GM18505 (cell line): ENCODE measurements around the gene HNF1B.

Experiments used
- ATAC-seq: cut with Tn5 transposase; IDR thresholded peaks from one replicate; pipeline ENCODE4 v1.9.1; 2021; ENCODE audit not compliant: unreplicated experiment
- POLR2A ChIP-seq: IDR thresholded peaks from 4 replicates; pipeline ENCODE4 v1.6.1; 2011; ENCODE audit warnings: borderline replicate concordance; ENCODE audit not compliant: insufficient read depth, insufficient read length; ENCODE audit errors: extremely low read depth

Gene HNF1B

DNA sequence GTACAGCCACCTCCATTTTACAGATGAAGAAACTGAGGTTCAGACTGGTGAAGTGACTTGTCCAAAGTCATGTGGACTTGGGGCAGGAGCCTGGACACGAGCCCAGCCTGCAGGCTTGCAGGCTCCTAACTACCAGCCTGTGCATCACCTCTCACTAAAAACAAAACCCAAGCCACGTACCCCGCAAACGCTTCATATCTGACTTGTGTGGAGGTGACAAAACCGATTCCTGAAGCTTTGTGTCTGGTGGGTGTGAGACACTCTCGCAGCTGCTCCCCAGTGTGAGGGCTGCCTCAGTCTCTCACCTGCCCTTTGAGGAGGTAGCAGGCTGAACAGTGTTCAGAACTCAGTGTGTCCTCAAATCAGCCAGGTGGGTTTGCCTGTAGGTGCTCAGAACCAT, 8.4 kb downstream of the HNF1B start:
- no peak for ATAC-seq
- no peak for TF ChIP-seq POLR2A

DNA sequence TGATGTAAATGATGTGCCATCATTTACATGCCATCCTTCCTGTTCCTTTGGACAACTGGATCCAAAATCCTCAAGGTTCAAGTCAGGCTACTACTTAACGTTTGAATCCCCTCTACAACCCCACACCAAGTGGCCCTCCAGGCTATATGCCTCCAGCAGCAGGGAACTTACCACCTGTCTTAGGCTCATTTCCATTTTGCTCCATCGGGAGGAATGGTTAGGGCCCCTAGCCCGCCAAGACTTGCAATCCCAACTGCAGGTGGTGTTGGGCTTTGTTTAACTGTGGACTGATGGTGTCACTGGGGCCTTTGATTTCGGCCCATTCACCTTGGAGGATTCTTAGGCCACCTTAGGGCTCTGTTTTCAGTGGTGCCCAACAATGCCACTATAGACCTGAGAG, 9.7 kb downstream of the HNF1B start:
- no peak for ATAC-seq
- no peak for TF ChIP-seq POLR2A

DNA sequence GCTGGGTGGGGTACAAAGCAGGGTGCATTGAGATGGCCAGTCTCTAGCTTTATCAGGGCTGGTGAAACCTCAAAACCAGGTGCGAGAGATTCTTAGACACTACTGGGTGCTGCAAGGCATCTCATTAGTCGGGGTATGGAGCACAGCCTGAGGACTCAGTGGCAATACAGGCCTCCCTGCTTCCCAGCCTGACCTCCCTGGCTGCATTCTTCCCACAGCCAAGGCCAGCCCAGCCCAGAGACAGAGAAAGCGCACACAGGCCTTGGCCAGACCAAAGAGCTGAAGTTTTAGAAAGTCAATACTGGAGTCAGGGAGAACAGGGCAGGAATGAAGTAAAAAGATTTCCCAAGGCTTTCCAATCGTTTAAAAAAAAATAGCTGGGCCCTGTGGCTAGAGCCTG, 12.5 kb downstream of the HNF1B start:
- ATAC-seq: no peak
- no peak for TF ChIP-seq POLR2A

DNA sequence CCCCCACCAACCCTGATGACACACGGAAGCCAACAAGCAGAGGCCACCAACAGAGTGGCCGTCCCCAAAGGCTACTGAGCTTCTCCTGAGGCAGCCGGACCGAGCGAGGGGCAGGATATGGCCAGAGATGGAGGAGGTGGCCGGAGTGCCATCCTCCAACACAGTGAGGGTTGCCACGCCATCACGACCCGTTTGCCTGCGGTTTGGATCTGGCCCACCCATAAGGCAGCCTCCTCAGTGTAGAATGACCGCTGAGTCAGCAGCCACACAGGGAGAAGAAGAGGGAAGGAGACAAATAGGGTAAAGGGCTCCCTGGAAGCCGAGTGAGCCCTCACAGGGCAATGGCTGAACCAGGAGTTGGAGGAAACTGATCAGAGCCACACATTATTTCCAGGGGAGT, 13.8 kb downstream of the HNF1B start:
- ATAC-seq: no peak
- TF ChIP-seq POLR2A: no peak

DNA sequence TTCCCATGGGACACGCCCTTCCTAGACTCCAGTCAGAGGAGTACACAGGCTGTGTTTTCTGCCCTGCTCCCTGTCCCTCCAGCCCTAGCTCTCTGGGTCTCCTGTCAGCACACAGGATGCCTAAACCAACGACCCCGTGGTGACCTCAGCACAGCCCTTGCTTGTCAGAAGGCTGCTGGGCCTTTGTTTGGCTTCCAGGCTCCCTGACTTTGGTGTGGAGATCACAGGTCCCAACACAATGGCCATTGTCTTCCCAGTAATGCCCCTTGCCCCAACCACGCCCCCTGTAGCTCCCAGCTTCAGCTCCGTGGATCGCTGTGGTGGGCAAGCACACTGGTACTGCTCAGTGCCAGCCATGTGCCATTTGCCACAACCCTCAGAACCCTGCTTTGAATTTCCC, 15.0 kb downstream of the HNF1B start:
- ATAC-seq: no peak
- TF ChIP-seq POLR2A: no peak

DNA sequence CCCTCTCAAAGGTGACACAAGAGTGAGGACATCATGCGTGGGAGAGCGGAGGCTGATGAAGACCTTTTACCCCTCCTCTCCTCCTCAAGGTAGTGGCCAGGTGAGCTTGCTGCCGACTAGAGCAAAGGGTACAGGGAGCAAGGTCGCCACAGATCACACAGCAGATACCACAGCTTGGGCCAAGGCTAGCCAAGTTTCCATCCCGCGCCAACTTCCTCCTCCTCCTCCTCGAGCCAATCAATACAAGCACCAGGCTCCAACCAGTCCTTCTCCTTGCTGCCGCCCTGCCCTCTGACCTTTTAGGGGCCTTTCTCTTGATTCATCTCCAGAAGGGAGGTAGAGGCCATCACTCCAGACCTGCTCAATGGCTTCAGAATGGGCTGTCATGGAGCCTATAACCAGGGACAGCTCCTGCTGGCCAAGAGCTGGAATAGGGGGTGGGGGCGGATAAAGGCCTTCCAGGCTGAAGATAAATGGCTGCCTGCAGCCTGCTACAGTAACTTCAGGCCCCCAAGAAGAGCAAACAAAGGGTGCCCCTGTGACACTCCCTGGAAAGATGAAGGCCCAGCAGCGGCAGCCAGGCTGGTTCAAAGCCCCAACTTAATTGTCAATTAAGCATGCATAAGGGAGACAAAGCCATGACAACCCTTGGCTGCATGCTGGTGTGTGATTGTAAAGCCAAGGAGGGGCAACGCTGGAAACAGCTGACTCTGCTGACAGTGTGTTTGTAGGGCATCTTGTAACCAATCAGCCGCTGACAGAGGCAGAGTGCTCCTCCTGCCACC, 17.8 kb downstream of the HNF1B start:
- ATAC-seq: no peak

DNA sequence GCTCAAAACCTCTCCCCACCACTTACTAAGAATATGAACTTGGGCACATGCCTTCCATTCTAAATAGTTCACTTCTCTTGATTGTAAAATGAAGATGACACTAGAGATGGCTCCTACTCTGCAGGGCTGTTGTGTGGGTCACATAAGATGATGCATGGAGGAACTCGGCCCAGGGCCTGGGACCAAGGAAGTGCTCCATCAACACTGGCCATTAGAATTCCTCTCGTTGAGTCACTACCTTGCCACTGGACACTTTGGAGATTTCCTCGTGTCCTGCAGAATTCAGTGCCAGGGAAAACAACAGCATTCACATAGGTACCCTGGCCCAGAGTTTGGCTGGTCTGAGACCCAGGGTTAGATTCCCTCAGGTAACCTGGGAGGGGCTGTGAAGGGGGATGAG, 18.6 kb downstream of the HNF1B start:
- no peak for ATAC-seq
- no peak for TF ChIP-seq POLR2A

More for the DNA sequence above, 17.8 kb downstream of the HNF1B start:
- no peak for TF ChIP-seq POLR2A

DNA sequence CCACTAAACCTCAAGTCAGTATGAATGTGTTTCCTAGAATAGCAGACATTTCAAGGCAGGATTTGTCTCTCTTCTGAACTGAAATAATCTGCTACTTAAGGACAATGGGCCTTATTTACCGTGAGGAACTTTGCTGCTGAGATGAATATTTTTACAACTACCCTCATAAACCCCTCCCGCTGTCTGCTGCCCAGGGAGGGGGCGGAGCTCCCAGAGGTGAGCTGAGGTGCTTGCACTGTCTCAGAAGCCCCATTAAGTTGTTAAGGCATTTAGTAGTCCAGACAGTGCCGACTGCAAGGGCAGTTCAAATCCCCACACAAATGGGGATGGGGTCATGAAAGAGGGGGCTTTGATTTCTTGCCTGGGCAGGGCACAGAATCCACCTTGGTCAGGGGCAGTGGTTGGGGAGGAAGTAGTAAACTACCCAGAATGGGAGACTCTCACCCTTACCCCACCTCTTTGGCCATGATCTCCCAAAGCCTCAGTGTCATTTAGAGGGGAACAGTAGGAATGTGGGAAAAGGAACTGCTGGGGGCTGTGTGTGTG, 19.2 kb downstream of the HNF1B start:
- ATAC-seq: no peak
- TF ChIP-seq POLR2A: no peak

DNA sequence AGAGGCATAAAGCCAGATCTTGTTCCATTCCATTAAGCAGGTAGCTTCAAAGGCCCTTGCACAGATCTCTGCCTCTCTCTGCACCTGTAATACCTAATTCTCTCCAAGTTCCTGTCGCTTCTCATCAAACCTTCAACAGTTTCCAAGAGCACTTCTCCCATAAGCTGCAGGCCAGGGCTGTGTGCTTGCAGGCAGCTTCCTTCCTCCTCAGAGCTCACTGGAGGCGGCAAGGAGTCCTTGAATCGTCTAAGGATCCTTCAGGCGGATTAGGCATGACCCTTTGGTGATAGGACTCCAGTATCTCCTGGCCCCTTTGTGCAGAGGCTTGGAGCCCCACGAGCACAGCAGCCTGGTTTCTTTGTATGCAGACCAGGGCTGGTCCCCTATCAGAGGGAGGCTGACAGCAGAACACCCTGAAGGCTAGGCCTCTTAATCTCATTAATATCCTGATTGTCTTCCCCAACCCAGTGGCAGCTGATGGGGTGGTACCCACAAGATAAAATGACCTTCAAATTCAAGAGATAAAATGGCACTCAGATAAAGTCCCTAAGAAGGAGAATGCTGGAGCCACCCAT, 19.8 kb downstream of the HNF1B start:
- TF ChIP-seq POLR2A: no peak
- ATAC-seq: no peak

DNA sequence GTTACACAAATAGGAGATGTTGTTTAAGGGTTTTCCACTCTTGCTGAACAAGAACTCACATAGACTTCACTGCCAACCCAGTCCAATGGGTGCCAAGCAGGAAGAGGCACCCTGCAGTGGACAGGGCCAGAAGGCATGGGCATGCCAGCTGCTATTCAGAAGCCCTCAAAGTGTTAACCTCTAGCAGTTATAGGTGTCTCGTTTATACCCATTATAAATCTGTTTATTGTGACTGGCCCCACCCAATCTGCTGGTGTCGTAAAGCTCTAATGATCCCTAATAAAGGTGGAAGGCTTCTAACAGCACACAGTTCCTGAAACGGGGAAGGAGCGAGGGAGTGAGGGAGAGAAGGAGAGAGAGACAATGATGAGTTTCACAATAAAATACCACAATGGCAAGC, 23.9 kb downstream of the HNF1B start:
- TF ChIP-seq POLR2A: no peak
- no peak for ATAC-seq

DNA sequence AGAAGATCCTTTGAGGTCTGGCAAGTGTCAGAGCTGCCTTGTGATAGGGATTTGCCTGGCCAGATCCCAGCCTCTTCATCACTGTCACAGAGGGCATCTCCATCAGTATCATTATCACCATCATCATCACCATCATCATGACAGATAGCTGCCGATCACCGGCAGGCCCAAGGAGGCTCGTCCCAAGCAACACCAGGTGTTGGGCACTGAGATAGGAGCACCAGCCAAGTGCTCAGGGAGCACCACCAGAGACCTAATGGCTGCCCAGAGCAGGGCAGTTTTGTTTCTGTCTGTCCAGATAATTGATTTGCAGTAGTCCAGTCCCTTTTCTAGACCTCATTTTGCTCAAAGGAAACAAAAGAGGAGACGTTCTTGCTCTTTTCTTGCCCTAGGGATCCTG, 25.0 kb downstream of the HNF1B start:
- no peak for TF ChIP-seq POLR2A
- ATAC-seq: no peak

DNA sequence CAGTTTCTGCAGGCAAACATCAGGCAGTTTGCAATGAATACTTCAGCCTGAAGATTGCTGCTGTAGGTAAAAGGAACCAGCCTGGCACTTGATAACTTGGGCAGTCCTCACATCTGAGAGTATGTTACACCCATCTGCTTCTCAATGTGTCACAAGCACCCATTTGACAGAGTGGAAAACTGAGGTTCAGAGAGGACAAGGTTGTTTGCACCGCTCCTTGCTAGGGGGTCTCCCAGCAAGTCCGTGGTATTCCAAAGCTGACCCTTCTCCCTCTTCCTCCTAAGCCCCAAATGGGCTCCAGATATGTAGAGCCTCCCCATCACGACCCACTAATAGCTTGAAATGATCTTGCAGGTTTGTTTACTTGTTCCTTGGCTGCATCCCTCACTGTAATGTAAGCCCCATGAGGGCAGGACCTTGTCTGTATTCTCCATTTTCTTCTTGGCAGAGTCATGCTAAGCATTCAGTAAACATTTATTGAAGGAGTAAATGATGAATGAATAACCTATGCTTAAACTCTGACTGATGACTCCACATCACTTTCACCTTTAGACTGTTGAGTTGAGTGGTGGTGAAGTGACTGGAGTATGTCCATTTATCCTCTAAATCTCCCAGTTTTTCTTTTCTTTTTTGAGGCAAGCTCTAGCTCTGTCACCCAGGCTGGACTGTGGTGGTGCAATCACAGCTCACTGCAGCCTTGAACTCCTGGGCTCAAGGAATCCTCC, 26.4 kb downstream of the HNF1B start:
- no peak for TF ChIP-seq POLR2A

DNA sequence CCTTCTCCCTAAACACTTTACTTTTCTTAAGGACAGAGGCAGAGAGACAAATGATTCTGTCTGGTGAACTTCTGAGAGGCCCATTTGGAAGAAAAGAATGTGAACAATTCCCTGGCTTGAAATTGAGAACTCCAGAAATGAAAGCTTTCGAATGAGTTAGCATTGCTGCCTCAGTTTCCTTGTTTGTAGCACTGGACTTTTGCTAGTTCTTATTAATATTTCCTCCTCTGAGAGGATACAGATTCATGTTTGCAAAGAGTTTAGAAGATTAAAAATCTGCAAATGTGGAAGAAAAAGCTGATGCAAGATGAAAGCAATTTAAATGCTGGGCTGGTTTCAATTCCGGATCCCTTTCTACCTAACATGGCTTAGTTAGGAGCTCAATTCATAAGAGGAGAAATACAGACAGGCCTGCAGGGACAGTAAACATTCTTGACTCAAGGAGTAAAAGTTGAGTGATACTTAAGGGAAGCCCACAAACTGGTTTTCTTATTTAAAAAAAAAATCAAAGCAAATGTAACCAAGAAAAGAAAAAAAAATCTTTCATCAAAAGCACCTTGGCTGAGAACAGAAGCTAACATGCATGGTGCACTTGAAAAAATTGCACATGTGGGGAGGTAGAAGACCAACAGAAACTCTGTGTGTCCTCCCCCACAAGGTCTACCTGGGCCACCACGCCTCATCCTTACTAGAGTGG, 27.1 kb downstream of the HNF1B start:
- no peak for TF ChIP-seq POLR2A
- no peak for ATAC-seq

More for the DNA sequence above, 26.4 kb downstream of the HNF1B start:
- no peak for ATAC-seq
